Right ventricle myocardium superior (tissue), 1 donor: ENCODE results near the gene OSGIN1. TPM values are rescaled to one million over a fixed set of nuclear protein-coding genes. Genes with fewer than 3 reads are reported as not detected.

Source experiments
- ATAC-seq: fragments of 200-7000 bp; cut with Tn5 transposase; one replicate; pipeline ENCODE4 v1.9.1; 2020; ENCODE audit warnings: mild to moderate bottlenecking; ENCODE audit not compliant: poor library complexity
- DNase-seq: peaks from one replicate; pipeline ENCODE4 v3.0.0-alpha.2; 2020
- intact Hi-C: fragments of 100-400 bp; cut with DNase I; formaldehyde crosslinking; loops from one replicate; pipeline ENCODE4 v1.11.2; 2022
- total RNA-seq: library from RNA; stranded (reverse); fragmentation: NEBNext Ultra II Directional; extraction: Animal tissue kit (Norgen Biotek cat#: 25700); gene quantifications from one replicate; pipeline ENCODE4 v1.2.1, GENCODE V29; 2021
- donor health status: DM: no; HTN: yes; CAD: no; lungs with severe emphysema.

OSGIN1 gene
- total RNA-seq, 1 donor from 2014 or later = 7.2 TPM

DNA sequence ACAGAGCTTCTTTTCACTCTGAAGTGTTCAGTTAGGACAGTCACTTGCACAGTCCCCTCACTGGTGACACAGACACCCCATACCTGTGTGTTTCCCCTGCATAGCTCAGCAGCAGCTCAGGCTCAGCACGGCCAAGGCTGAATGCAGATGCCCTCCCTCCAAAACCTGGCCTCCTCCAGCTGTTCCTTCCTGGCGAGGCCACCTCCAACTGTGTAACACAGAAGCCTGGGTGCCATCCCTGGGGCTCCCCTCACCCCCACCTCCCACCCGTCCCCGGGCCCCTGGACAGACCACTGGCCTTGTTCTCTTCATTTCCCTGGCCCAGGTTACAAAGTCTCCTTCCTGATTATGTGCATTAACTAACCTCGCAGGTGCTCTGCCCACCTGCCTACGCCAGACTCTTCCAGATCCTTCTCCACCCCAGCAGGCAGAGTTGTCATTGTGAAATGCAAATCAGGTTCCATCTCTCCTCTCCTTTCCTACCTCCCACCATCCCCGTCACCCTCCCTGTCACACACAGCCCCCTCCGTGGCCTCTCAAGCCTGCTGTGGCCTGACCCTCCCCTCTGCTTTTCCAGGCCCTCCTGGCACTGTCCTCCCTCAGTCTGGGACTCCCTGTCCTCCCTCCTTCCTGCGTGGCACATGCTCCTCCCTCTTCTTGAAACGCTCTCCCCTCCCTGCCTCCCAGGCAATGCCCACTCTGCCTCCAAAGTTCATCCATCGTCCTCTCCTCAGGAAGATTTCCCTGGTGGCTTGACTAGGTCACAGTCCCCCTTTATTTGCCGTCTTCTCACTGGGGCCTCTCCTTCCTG is 27.7 kb upstream of the OSGIN1 start:
- intact Hi-C loops = no loop called here
- no peak for ATAC-seq
- peak; percentile 37 for DNase-seq

DNA sequence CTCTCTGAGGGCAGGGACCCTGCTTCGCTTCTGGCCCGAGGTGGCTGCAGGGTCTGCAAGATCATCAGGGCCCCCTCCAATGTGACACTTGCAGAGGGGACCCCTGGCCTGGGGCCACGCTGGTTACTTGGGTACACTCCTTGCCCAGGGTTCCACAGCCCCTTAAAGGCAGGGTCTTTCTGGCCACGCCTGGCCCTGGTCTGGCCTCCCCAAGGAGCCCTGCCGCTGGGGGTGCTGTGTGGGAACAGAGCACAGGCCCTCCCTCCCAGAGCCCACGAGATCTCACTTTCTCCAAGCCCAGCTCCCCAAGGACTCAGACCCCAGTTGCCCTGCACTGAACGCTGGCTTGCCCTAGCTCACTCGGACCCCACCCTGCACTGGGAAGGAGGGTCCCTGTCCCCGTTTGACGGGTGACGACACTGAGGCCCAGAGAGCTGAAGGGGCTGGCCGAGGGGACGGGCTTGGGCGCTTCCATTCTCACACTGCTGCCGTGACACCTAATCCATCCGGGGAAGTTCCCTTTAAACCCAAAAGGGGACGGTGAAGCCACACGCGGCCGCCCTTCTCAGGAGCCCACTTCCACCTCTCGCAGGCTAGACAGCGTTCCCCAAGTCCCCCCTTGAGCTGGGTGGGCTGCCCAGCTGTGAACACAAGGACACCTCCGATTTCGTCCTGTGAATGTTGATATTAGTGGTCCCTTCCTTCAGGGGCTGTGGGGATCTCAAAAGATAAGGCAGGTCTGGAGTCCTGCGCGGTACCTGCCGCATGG is 26.9 kb upstream of the OSGIN1 start:
- ATAC-seq (no peak), DNase-seq (peak; percentile 37)
- intact Hi-C loops = no loop called here

DNA sequence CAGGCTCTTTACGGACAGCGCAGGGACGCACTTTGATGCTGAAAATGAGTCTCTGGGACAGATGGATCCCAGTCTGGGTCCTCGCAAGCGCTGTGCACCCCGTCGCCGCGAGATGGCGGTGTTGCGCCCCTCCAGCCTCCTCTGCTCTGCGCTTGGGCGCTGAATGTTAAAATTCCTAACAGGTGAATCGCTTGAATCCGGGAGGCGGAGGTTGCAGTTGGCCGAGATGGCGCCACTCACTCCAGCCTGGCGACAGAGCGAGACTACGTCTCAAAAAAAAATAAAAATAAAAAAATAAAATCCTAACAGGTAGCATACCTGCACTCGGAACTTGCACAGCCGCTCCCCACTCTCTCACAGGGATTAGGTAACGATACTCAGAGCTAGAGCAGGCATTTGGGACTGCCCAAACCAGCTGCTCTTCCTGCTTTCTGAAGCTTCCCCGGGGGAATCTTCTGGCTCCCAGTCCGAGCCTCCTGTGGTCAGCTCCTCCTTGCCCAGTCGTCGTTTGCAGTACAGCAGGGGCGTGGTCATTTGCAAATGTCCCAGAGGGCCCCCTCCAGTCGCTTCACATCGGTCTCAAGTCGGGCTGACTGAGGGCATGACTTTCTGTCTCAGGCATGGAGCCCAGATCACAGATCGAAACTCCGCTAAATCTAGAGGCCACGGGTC is 26.2 kb upstream of the OSGIN1 start:
- intact Hi-C loops = no loop called here
- DNase-seq (peak; percentile 81), ATAC-seq (peak; percentile 72)

DNA sequence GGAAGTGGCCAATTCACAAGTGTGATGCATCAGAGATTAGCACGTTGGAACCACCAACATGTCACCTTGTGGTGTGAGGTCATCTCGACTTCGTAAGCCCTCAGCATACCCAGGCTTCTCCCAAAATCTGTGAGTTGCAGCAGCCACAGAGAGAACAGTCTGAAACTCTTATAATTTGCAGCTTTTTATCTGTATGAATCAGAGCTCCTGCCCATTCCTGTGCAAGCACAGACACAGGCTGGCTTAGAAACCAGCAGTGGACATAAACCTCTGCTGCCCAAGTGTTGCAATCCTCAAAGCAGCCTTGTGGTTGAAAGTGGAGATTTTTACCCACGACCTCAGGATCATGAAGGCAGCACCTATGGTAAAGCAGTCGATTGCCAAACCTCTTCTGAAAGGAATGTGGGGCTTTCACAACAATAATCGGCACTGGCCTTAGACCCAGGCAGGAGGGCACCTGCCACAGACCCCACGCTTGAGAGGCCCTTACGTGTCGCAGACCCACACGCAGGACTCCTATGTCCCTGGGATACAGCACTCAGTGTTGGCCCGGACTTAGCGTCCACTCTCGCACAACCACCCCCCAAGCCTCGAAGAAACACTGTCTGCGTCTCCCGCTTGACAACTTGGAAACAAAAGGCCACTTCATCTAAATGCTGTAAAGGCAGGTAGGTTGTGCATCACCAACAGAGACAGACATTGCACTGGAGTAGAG is 24.5 kb upstream of the OSGIN1 start:
- intact Hi-C loops = no loop called here
- ATAC-seq (no peak), DNase-seq (no peak)

DNA sequence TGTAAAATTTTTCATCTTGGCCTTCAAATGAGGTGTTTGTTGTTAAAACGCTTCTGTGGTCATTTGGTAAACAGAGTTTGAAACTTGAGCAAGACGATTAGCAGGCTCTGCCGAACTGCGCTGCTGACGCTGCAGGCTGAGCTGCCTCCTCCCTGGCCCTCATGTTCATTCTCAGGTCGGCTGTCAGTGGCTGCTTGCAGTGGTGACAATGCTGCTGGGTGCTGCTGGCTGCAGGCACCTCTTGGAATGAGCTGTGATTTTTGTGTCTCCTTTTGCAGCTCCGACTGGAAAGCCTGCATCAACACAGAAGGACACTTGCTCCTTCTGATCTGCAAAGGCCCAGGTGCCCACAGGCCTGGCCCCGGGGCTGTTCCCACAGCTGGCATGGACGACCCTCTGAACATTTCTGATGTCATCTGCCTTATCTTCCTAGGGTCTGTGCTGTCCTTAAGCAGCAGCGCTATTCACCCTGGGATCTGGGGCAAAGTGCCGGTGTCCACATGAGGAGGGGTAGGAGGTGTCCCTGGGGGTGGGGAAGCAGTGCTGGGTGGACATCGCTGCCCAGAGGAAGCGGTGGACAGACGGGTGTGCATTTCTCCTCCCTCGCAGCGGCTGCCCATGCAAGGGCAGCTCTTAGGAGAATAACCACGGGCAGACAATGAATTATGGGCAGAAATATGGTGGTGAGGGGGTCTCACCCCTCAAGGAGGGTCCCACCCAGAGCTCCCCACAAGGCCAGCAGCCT is 23.1 kb upstream of the OSGIN1 start:
- intact Hi-C loops = no loop called here
- ATAC-seq (peak; percentile 50), DNase-seq (peak; percentile 41)

DNA sequence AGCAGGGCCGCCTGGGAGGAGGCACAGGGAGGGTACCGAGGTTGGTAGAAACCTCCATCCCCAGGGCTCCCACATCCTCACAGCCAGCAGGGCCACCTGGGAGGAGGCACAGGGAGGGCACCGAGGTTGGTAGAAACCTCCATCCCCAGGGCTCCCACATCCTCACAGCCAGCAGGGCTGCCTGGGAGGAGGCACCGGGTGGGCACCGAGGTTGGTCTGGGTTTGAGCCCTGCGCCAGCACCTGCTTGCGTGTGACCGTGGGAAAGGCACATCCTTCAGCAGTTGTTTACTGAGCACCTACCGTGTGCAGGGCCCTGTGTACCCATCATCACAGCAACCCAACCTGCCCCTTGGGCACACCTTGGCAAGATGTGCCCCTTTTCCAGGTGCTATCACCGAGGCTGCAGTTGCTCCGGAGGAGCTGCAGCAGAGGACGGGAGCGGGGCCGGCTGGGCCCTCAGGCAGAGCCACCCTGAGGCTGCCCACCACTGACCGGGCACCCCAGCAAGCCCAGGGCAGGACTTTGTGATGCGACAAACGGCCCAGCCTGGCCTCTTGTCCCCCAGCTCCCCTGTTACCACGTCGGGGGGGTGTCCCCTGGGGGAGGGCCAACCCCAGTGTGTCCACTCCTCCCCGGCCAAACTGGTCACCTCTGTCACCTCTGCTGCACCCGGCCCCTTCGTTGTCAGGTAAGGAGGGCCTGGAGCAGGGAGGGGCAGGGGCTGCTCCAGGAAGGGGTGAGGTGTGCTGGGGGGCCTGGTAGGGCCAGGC is 22.1 kb upstream of the OSGIN1 start:
- intact Hi-C loops = no loop called here
- DNase-seq = no peak
- no peak for ATAC-seq

DNA sequence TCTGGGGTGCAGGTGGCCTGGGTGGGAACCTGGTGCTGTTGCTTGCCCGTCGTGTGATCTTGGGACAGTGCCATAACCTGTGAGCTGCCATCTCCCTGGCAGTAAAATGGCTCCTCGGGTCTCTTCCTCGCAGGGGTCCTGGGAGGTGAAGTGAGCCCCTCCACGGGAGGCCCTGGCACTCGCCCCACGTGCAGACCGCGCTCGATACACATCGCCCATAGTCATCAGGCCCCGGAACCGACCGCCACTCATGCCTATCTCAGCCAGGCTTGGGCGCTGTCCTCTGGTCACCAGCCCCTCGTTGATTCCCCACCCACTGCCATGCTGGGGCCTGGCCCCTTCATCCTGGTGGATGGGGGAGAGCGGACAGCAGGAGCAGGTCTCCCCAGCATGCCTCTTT is 21.5 kb upstream of the OSGIN1 start:
- DNase-seq (no peak), ATAC-seq (no peak)
- intact Hi-C loops = no loop called here

DNA sequence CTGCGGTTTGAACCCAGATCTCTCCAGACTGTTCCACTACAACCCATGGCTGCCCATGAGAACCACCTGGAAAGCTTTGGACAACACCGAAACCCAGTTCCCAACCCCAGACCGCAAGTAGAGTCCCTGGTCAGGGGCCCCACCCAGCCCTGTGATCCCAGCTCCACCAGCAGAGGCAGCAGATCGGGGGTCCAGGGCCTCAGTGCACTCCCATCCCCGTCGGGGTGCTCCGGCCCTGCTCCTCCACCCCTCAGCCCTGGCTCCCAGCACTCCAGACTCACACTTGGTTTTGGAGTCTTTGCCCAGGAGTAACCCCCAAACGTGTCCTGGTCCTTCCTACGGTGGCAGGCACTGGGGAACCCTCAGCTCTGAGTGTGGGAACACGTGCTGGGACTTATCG is 20.7 kb upstream of the OSGIN1 start:
- ATAC-seq (no peak), DNase-seq (no peak)
- intact Hi-C loops = no loop called here

DNA sequence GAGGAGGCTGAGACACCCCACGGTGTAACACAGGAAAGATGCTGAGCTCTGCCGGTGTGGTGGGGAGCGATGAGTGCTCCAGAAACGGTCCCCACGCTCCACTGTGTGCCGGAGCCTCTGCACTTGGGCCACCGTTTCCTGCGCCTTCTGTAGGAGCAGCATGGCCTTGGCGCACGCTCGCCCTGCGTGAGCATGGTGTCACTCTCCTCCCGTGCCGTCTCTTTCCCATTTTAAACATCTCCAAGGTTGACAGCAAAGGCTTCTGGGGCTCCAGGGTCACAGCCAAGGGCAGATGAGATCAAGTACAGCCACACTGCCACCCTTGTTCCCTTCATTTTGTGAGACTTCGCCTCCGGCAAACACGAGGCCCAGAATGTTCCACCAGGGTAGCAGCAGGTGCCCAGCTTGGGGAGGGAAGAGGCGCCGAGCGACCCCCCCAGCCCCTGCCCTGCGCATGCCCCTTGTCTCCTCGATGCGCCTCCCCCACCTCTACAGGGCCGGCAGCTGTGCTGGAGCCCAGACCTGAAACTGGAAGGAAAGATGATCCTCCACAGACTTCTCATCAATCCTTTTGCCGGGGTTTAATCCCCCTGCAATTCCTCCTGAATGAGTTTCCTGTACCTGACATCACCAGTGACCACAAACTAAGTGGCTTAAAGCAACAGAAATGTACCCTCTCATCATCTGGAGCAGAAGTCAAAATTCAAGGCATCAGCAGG is 19.9 kb upstream of the OSGIN1 start:
- intact Hi-C loops = no loop called here
- no peak for DNase-seq
- ATAC-seq = no peak

DNA sequence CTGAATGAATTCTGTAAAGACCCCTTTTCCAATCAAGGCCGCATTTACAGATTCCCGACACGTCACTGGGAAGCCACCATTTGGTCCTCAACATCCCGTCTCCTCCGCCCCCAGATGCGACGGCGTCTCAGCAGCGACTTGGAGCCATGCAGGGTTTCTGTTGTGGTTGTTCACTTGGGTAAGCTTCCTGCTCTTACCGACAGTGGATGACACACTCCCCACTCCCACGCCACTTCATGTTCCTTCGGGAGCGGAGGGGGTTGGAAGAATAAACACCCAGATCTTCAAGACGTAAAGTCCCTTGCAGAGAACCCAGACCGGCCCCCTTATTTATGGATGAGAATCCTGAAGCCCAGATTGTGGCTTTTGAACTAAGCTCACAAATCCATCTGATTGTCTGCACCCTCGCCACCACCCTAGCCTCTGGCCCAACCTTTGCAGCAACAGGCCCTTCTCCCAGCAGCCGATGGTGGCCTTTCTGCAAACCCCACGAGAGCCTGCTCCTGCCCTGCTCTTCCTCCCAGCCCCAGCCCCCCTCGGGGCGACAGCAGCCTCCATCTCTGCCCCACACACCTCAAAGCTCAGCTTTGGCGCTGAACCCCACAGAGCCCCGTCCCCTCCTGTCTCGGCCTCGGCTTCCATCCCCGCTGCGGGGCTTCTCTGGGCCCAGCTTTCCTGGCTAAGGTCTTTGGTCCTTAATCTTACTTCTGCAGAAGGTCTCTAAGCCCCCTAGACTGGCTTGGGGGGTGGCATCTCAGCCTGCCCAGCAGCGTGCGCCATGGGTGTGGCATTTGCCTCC is 19.0 kb upstream of the OSGIN1 start:
- intact Hi-C loops = no loop called here
- DNase-seq (no peak), ATAC-seq (no peak)

DNA sequence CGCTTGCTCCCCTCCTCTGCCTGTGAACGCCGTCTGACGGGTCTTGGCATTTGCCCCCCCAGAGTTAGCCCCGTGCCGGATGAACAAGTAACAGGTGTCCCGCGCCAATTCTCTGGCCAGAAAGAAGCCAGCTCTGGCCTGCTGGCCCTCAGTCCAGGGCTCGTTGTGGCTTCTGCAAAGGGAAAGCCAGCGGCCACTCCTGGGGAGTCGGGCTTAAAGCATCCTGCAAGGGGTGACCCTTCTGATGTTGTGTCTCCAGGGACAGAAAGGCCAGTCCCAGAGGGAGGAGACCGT is 18.4 kb upstream of the OSGIN1 start:
- no peak for DNase-seq

DNA sequence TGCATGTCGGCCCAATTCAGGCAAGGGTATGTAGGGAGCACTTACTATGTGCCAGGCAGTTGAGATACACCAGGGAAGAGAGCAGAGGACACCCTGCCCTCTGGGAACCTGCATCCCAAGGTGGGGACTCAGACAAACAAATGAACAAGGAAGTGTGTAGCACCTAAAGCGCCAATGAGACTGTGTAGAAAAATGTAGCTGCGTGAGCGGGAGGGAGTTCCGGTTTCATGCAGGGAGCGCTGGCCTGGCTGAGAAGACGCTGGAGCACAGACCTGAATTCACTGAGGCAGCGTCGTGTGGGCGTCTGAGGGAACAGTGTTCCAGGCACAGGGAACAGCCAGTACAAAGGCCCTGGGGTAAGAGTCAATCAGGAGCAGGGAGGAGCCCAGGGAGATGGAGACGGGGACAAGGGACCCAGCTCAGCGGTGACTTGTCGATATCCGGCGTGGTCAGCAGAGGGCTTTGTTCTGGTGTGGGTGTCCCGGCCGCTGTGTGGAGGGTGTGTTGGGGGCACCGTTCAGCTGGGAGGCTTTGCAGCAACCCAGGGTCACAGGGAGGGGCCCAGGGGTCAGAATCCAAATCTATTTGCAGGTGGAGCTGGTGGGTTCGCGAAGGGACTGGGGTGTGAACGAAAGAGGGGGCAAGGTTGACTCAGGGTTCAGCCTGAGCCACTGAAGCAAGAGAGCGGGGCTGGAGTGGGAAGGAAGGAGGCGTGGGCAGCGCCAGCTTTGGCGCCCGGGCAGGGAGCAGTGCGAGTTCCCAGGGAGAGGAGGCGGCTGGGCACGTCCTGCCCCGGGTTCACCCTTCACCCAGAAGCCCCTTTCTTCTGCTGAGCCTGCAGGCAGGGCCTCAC is 17.8 kb upstream of the OSGIN1 start:
- no peak for DNase-seq
- intact Hi-C loops = no loop called here
- no peak for ATAC-seq

More for the DNA sequence above, 18.4 kb upstream of the OSGIN1 start:
- no peak for ATAC-seq
- intact Hi-C loops = no loop called here

DNA sequence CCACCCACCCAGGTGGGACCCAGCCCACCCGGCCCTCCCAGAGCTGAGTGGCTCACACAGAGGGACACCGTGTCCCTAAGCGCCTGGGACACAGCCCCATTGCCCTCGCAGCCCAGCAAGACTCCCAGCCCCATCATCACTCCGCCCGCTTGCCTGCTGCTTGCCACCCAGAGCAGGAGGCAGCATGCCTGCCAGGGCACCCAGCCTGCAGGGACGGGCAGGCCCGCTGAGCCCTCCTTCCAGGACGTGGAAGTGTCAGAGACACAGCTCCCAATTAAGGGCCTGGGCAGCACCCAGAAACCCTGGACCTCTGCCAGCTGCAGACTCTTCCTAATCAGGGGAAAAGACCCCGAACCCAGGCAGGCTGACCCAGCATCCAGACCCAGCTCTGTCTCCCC is 17.2 kb upstream of the OSGIN1 start:
- intact Hi-C loops = no loop called here
- peak; percentile 37 for DNase-seq
- no peak for ATAC-seq

DNA sequence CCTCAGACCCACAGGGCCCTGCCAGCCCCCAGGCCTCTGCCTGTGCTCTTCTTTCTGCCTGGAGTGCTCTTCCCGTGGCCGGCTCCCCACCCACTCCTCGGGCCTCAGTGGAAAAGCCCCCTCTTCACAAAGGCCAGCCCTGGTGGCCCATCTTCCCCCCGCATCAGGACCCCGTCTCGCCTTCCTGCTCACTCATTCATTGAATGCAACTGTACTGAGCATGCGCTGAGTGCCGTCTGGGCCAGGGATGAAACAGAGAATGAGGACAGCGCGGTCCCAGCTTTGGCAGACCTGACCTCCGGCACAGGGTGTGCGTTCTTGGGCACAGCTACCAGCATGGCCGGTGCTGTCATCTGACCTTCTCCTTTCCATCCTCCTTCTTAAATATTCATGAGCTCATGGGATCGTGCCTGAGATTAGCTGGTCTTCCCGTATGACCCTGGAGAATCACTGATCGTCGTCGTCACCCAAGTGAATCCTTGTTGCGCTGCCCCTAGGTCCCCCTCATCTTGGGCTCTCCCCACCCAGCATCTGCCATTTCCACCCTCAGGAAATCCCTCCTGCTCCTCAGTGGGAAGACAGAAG is 16.4 kb upstream of the OSGIN1 start:
- DNase-seq (peak; percentile 37), ATAC-seq (no peak)
- intact Hi-C loops = no loop called here

DNA sequence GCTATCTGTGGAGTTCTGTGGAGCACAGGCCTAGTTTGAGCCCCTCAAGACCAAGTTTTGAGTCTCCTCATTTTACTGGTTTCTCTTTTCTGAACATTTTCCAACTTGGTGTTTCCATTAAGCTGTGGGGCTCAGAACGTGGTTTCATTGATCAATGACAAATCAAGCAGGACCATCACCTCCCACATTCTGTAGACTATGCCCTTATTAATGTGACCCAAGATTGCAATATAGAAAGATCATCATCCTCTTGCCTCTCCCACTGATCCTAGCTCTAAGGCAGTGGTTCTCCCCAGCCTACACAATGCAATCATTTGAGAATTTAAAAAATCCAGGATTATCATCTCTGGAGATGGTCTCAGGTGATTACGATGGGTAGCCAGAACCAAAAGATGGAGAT is 15.8 kb upstream of the OSGIN1 start:
- DNase-seq = no peak
- no peak for ATAC-seq
- intact Hi-C loops = no loop called here
